Effector memory CD8-positive, alpha-beta T cell (primary cell): ENCODE data around the gene CXorf58.
"Not testable (repeated sequence)": the region's sequence is repeated elsewhere in the genome, so short reads cannot be mapped to it uniquely, and the experiment has no call there.

Experiments used
- ATAC-seq: fragments of 150-1000 bp; cut with Tn5 transposase; replicated peaks from 2 replicates; pipeline ENCODE4 v1.10.0; 2021; ENCODE audit warnings: mild to moderate bottlenecking, moderate library complexity
- DNase-seq, 3 experiments: peaks; one replicate each; pipeline ENCODE4 v3.0.0; 2021
- H3K27ac Mint-ChIP-seq, 2 donors: one replicate each; pipeline ENCODE4 v1.8.0; 2022; ENCODE audit warnings: mild to moderate bottlenecking in 2 of 2, mixed read lengths in 2 of 2, moderate library complexity in 2 of 2
- H3K27me3 Mint-ChIP-seq, 2 donors: one replicate each; pipeline ENCODE4 v1.8.0; 2022; ENCODE audit warnings: mixed read lengths in 2 of 2
- H3K36me3 Mint-ChIP-seq: one replicate; pipeline ENCODE4 v1.8.0; 2022; ENCODE audit warnings: mild to moderate bottlenecking, moderate library complexity, mixed read lengths; ENCODE audit not compliant: insufficient read depth
- H3K4me1 Mint-ChIP-seq, 2 donors: one replicate each; pipeline ENCODE4 v1.8.0; 2022; ENCODE audit warnings: low read depth in 2 of 2, mixed read lengths in 2 of 2
- H3K4me3 Mint-ChIP-seq, 2 donors: one replicate each; pipeline ENCODE4 v1.8.0; 2022; ENCODE audit warnings: mild to moderate bottlenecking in 2 of 2, mixed read lengths in 2 of 2, moderate library complexity in 2 of 2
- H3K9me3 Mint-ChIP-seq, 2 donors: one replicate each; pipeline ENCODE4 v1.8.0; 2022; ENCODE audit warnings: mixed read lengths in 2 of 2
- total RNA-seq, 9 experiments: gene quantifications; one replicate each; lab custom pipeline; 2026; lab: John Stamatoyannopoulos, UW

The CXorf58 gene, protein sequence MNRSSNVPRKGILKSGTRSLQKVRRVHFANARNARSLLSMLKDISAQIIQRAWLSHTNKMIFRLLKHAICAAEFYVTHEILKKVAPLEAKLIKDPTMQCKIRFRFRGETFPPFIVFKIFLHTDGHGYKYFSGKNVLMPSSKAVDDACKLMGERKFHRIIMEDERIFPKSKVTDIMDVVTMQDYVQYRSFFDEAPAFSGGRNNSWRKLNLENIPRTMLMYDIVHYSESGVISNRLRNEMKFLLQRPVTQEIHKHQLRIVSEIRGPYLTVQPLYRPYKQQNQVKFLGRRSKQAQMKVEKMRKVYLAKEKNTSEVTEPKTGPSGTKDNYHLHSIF
- 0 to 0.30 (median 0) reads per million in 9 experiments for total RNA-seq

DNA sequence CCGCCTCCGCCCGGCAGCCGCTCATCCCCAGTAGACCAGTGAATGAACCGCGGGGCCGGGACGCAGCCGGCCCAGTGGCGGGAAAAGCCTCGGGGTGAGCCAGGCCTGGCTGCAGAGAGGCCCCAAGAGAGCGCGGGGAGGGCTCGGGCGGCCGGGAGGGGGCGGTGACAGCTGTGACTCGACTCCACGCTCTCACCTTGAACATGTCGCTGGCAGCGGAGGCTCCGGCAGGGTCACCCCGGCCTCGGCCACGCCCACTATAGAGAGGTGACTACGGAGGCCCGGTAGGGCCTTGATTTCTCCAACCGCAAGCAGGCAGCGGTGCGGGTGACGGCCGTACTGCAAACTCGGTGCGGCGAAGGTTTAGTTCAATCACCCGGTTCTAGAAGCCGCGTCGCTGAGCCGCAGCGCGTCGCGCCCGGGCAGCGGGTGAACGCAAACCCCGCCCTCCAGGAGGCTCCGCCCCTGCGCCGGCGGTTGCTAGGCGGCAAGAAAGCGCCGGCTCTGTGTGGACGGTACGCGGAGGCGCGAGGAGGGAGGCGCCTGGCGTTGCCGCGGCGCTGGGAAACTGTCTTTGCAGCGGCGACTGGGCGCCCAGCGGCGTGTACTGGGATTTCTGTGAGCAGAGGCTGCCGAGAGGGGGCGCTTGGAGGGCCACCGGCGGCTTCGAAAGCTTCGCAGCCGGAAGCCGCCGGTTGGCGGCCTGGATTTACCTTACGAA, at the start of gene CXorf58, which contains the start of gene APOO:
TSS of gene CXorf58 (plus strand) at position 509 of the 721 bp plus-strand sequence. CDS start 2,297 bp downstream, outside the sequence.
TSS of gene APOO (minus strand) at position 441 of the 721 bp plus-strand sequence. CDS start at position 205, 236 bp downstream.
- peaks cover 3 to 6% of the 10 kb centered on the region in 2 donors for H3K4me1 Mint-ChIP-seq
- no peaks in the 10 kb centered on the region for H3K27me3 Mint-ChIP-seq
- peak within 1 kb of the TSS; percentile 87 to 90 for H3K27ac Mint-ChIP-seq
- ATAC-seq = peak; percentile 88
- DNase-seq = peak; percentile 86 to 88 (median 87)
- no peaks in the 10 kb centered on the region for H3K9me3 Mint-ChIP-seq
- H3K4me3 Mint-ChIP-seq = peak within 1 kb of the TSS; percentile 73 to 78
- H3K36me3 Mint-ChIP-seq = peaks cover 10% of the 10 kb centered on the region

DNA sequence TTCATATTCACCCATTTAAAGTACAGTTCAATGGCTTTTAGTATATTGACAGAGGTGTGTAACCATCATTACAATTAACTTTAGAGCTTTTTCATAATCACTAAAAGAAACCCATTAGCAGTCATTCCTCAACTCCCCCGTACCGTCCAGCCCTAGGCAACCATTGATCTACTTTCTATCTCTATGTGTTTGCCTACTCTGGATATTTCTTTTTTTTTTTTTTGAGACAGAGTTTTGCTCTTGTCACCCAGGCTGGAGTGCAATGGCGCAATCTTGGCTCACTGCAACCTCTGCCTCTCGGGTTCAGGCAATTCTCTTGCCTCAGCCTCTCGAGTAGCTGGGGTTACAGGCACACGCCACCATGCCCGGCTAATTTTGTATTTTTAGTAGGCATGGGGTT, 48.6 kb upstream of the CXorf58 start:
- H3K4me1 Mint-ChIP-seq = not testable (repeated sequence)

DNA sequence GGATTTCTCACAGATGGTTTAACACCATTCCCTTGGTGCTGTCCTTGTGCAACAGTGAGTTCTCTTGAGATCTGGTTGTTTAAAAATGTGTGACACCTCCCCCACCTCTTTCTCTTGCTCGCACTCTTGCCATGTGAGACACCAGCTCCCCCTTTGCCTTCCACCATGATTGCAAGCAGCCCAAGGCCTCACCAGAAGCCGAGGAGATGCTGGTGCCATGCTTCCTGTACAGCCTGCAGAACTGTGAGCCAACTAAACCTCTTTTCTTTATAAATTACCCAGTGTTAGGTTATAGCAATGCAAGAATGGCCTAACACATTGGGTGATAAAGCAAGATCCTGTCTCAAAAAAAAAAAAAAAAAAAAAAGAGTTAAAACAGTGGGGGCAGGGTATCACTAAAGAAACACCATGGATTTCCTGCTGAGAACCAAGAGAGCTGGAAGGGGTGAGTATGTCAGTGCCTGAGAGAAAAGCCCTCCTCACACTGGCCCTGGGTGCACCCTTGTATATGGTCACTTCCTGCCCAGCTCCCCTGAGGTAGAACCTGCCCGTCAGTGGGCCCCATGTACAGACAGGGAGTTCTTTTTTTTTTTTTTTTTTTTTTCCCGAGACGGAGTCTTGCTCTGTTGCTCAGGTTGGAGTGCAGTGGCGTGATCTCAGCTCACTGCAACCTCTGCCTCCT, 46.5 kb upstream of the CXorf58 start:
- ATAC-seq = no peak
- no peak overlapping the region for H3K4me3 Mint-ChIP-seq

More for the DNA sequence above, 48.6 kb upstream of the CXorf58 start:
- ATAC-seq, H3K9me3 Mint-ChIP-seq, H3K36me3 Mint-ChIP-seq, DNase-seq, H3K4me3 Mint-ChIP-seq, H3K27me3 Mint-ChIP-seq, H3K27ac Mint-ChIP-seq: not testable (repeated sequence)

DNA sequence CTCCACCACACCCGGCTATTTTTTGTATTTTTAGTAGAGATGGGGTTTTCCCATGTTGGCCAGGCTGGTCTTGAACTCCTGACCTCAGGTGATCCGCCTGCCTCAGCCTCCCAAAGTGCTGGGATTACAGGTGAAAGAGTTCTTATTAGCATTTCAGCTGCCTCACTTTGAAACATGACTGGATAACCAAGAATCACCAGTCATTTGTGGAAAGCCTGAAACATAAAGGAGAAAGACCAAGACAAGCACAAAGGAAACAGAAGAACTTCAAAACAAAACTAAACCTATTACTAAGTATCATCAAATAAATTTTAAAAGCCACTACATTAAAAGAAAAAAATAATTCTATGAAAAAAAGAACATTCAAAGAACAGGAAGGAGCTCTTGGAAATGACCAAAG, 45.9 kb upstream of the CXorf58 start:
- H3K9me3 Mint-ChIP-seq, DNase-seq, H3K4me1 Mint-ChIP-seq, H3K4me3 Mint-ChIP-seq, ATAC-seq, H3K36me3 Mint-ChIP-seq, H3K27me3 Mint-ChIP-seq: not testable (repeated sequence)
- H3K27ac Mint-ChIP-seq = peak overlapping the region in 1 of 2 donors; percentile 77

More for the DNA sequence above, 46.5 kb upstream of the CXorf58 start:
- no peaks in the 10 kb centered on the region for H3K4me1 Mint-ChIP-seq
- no peaks in the 10 kb centered on the region for H3K9me3 Mint-ChIP-seq
- H3K36me3 Mint-ChIP-seq = peaks cover 4% of the 10 kb centered on the region
- no peaks in the 10 kb centered on the region for H3K27me3 Mint-ChIP-seq
- no peak for DNase-seq
- H3K27ac Mint-ChIP-seq = peak overlapping the region in 1 of 2 donors; percentile 77

DNA sequence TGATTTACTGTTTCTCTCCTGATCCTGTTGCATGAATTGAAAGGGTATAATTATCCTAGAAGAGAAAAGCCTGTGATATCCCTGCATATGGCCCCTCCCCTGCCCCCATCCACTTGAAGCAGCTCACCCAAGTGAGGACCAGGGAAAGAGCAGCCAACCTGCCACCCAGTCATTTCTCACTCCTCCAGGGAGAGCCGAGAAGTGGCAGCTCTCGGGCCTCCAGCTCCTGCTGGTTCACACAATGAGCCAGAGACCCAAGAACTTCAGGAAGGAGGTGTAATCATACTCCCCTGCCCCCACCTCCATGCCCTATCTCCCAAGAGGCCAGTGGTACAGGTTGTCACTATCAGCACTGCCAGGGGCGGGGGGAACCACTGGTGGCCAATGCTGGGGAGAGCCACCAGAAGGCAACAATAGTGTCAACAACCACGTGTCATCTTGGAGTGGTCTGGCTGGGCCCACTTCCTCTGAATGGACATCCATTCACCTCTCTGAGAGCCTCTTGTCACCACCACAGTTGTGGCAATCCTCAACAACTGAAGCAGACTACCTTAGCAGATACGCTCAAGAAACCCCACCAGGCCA, 43.0 kb upstream of the CXorf58 start:
- no peak for ATAC-seq
- H3K4me1 Mint-ChIP-seq = no peaks in the 10 kb centered on the region
- DNase-seq = no peak
- no peaks in the 10 kb centered on the region for H3K36me3 Mint-ChIP-seq
- H3K9me3 Mint-ChIP-seq = no peaks in the 10 kb centered on the region
- no peak overlapping the region for H3K27ac Mint-ChIP-seq
- H3K27me3 Mint-ChIP-seq = no peaks in the 10 kb centered on the region
- H3K4me3 Mint-ChIP-seq = no peak overlapping the region

DNA sequence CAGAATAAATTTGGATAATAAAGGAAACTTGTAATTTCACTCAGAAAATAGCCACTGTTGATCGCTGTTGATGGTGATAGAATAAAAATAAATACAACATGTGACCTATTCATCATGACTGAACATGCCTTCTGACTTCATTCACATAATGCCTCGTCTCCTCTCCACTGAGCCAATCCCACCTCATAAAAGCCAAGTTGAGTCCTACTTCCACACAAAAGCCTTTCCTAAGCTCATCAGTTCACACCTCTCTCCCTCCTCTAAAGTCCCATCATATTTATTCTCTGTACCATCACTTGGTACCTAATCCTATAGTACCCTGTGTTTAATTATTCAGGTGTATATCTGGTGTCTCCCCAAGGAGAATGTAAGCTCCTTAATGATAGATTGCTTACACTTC, 37.8 kb upstream of the CXorf58 start:
- ATAC-seq = no peak
- H3K4me3 Mint-ChIP-seq = no peak overlapping the region

DNA sequence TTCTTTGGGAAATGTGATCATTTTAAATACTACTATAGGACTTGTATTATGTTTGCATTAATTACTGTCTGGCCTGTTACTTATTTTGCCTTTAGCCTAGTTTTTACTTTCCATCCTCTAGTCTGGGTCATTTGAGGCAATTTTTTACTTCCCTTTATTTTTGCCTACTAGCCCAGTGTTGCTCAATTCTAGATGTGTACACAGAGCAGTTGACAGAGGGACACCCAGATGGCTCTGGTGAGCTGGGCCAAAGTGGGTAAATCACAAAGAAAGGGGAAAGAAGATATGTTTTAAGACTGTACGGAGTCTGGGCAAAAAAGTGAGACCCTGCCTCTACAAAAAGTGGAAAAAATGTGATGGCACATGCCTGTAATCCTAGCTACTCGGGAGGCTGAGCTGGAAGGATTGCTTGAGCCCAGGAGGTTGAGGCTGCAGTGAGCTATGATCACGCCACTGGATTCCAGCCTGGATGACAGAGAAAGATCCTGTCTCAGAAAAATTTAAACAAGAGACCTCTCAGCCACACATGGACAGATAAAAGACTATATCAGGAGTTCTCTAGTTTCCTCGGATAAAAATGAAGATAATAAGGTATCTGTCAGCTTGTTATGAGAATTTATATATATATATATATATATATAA, 35.8 kb upstream of the CXorf58 start:
- ATAC-seq (no peak), DNase-seq (no peak)
- peaks cover 6% of the 10 kb centered on the region for H3K36me3 Mint-ChIP-seq
- no peaks in the 10 kb centered on the region for H3K9me3 Mint-ChIP-seq
- H3K27ac Mint-ChIP-seq = peak overlapping the region in 1 of 2 donors; percentile 77
- no peaks in the 10 kb centered on the region for H3K4me1 Mint-ChIP-seq
- no peak overlapping the region for H3K4me3 Mint-ChIP-seq
- H3K27me3 Mint-ChIP-seq = no peaks in the 10 kb centered on the region

More for the DNA sequence above, 37.8 kb upstream of the CXorf58 start:
- H3K27me3 Mint-ChIP-seq = no peaks in the 10 kb centered on the region
- H3K27ac Mint-ChIP-seq = no peak overlapping the region
- H3K4me1 Mint-ChIP-seq = no peaks in the 10 kb centered on the region
- no peak for DNase-seq
- H3K36me3 Mint-ChIP-seq = peaks cover 3% of the 10 kb centered on the region
- no peaks in the 10 kb centered on the region for H3K9me3 Mint-ChIP-seq

DNA sequence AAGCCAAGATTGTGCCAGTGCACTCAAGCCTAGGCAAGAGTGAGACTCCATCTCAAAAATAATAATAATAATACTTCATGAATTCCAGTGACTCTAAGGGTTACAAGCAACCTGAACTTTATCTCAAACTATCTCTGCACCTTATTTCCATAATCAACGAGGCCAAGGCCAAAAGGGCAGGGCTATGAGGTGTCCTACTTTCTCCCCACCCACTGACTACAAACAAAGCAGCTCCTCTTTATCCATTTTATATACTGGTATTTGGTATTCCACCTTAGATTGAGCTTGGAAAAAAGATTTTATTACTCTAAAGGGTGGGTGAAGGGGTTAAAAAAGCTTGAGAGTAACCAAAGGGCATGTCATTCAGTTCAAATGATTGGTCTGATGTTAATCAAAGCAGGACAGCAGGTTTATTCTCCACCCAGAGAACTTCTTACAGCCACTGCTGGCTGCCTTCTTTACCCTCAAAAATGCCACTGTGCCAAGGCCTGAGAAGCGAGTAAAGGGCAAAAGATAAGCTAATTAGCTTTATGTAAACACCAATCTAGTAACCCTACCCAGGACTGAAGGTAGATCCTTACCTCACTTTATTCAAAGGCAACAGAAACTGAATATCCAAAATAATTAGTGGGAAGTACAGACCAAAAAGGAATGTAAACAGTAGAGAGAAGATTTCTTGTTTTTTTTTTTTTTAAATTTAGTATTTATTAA, 28.3 kb upstream of the CXorf58 start:
- Mint-ChIP-seq H3K4me3 (no peak overlapping the region), H3K27me3 (no peaks in the 10 kb centered on the region), H3K9me3 (no peaks in the 10 kb centered on the region), H3K36me3 (peaks cover 2% of the 10 kb centered on the region), H3K4me1 (peaks cover 0 to 2% of the 10 kb centered on the region in 2 donors), H3K27ac (no peak overlapping the region)
- DNase-seq = no peak
- no peak for ATAC-seq

DNA sequence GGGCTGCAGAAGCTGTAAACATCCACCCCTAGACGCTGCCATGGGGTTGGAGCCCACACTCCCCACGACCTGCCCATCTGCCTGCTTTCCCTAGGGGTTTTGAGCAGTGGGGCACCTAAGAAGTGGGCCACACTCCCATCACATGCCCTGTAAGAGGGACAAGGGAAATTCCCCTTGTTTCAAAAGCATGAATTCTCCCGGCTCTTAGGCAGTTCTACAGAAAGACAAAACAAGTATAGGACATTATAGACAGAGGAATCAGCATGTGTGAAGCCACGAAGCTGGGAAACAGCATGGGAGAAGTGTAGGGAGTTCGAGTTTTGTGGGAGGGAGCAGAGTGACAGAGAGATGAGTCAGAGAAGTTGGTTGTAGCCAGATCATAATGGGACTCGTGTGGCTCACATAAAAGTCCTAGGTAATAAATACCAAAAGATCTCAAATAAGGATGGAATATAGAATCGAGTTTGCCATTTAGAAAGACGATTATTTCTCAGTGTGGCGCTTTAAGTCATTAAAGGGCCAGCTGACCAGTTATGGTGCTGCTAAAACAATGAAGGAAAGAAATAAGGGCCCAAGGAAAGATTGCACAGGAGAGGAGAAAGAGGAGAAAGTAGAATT, 24.0 kb upstream of the CXorf58 start:
- DNase-seq (no peak), ATAC-seq (no peak)
- Mint-ChIP-seq H3K4me3 (no peak overlapping the region), H3K9me3 (no peaks in the 10 kb centered on the region), H3K36me3 (no peaks in the 10 kb centered on the region), H3K27ac (no peak overlapping the region), H3K4me1 (peaks cover 0 to 2% of the 10 kb centered on the region in 2 donors), H3K27me3 (no peaks in the 10 kb centered on the region)

DNA sequence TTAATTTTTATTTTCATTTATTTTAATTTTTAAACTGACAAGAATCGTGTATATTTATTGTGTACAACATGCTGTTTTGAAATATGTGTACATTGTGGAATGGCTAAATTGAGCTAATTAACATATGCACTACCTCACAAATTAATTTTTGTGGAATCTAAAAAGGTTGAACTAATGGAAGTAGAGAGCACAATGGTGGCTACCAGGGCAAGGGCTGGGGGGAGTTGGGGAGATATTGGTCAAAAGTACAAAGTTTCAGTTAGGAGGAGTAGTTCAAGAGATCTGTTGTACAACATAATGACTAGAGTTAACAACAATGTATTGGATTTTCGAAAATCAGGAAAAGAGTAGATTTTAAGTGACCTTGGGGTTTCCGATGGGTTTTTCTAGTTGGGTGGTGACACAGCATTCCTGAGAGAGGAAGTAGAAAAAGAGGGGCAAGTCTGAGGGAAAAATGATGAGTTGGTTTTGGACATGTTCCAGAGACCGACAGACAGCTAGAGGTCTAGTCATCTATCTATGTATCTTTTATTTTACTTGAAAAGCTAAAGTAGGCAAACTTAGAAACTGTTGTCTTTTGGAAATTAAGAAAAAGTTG, 23.3 kb upstream of the CXorf58 start:
- Mint-ChIP-seq H3K4me1 (peaks cover 0 to 2% of the 10 kb centered on the region in 2 donors), H3K27me3 (no peaks in the 10 kb centered on the region), H3K36me3 (no peaks in the 10 kb centered on the region), H3K27ac (no peak overlapping the region), H3K4me3 (no peak overlapping the region), H3K9me3 (no peaks in the 10 kb centered on the region)
- ATAC-seq = no peak
- no peak for DNase-seq

DNA sequence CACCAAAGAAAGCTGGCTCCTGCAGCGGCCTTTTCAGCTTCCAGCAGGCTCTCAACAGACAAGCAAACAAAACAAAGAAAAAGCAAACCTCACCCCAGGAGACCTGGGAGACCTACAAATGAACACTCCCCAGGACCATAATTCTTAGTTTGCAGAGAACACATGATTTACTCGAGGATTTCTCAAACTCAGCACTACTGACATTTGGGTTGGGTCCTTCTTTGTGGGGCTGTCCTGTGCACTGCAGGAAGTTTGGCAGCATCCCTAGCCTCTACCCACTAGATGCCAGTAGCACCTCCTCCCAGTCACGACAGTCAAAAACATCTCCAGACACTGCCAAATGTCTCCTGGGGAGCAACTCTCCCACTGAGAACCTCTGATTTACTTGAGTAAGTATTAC, 22.0 kb upstream of the CXorf58 start:
- Mint-ChIP-seq H3K9me3 (no peaks in the 10 kb centered on the region), H3K4me1 (peaks cover 0 to 2% of the 10 kb centered on the region in 2 donors), H3K27ac (peak overlapping the region in 1 of 2 donors; percentile 65), H3K4me3 (no peak overlapping the region), H3K36me3 (no peaks in the 10 kb centered on the region), H3K27me3 (no peaks in the 10 kb centered on the region)
- DNase-seq (no peak), ATAC-seq (no peak)

DNA sequence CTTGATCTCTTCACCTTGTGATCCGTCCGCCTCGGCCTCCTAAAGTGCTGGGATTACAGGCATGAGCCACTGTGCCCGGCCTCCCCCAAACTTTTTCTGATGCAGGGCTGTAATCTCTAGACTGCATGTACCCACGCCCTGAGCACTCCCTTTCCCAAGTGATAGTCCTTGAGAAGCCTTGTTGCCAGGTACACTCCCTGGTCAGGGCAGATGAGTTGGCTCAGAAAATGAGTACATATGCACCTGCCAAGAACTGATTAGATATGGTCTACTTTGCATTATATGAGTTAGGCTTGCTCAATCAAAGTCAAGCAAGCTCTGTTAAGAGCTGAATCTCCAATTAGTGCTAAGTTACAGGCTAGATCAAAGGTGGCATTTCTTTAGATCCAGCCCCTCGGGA, 20.4 kb upstream of the CXorf58 start:
- DNase-seq = no peak
- H3K27me3 Mint-ChIP-seq = no peaks in the 10 kb centered on the region
- H3K4me3 Mint-ChIP-seq = no peak overlapping the region
- peaks cover 0 to 2% of the 10 kb centered on the region in 2 donors for H3K4me1 Mint-ChIP-seq
- no peaks in the 10 kb centered on the region for H3K9me3 Mint-ChIP-seq
- ATAC-seq = no peak
- H3K36me3 Mint-ChIP-seq = no peaks in the 10 kb centered on the region
- no peak overlapping the region for H3K27ac Mint-ChIP-seq
